Ascending aorta (tissue), 2 donors: ENCODE data around the gene AGK. TPM values are rescaled to one million over a fixed set of nuclear protein-coding genes. Genes with fewer than 3 reads are reported as not detected.

Experiments used
- DNase-seq, 2 donors: peaks; one replicate each; pipeline ENCODE4 v3.0.0-alpha.2; 2019; ENCODE audit warnings: low spot score in 2 of 2
- H3K27ac ChIP-seq, 2 donors: fragments of 200-600 bp; sonication (generic); one replicate each; pipeline ENCODE4 v1.5.1; 2016 to 2017; ENCODE audit warnings: mild to moderate bottlenecking in 1 of 2
- H3K27me3 ChIP-seq: fragments of 200-600 bp; sonication (generic); one replicate; pipeline ENCODE4 v1.5.1; 2017
- H3K36me3 ChIP-seq, 2 donors: fragments of 200-600 bp; sonication (generic); one replicate each; pipeline ENCODE4 v1.5.1; 2016
- H3K4me1 ChIP-seq, 2 donors: fragments of 200-600 bp; sonication (generic); one replicate each; pipeline ENCODE4 v1.5.1; 2016 to 2017; ENCODE audit warnings: mild to moderate bottlenecking in 1 of 2
- H3K4me3 ChIP-seq, 2 donors: fragments of 200-600 bp; sonication (generic); one replicate each; pipeline ENCODE4 v1.5.1; 2016 to 2017; ENCODE audit warnings: mild to moderate bottlenecking in 1 of 2
- H3K9me3 ChIP-seq, 2 donors: fragments of 200-600 bp; sonication (generic); one replicate each; pipeline ENCODE4 v1.5.1; 2016
- CTCF ChIP-seq, 3 experiments: fragments of 200-600 bp in 2 of 3; fragments of 450-650 bp in 1 of 3; sonication (generic) in 2 of 3; IDR thresholded peaks; one replicate each; pipeline ENCODE4 v1.5.1; 2016 to 2019; ENCODE audit warnings: antibody characterized with exemption in 3 of 3, mild to moderate bottlenecking in 1 of 3, moderate library complexity in 1 of 3
- intact Hi-C: fragments of 100-400 bp; cut with DNase I; formaldehyde crosslinking; loops from one replicate; pipeline ENCODE4 v1.15.1; 2023
- total RNA-seq: library from RNA; depleted of rRNA; stranded (reverse); fragments of >200 nt; gene quantifications from one replicate; pipeline ENCODE4 v1.1.0, GENCODE V29; 2016

Gene AGK
- total RNA-seq, 1 donor from 2014 or later = 16.1 TPM

- no peak for DNase-seq
- Histone ChIP-seq H3K9me3 (no peaks in the 10 kb centered on the region), H3K27ac (no peak overlapping the region), H3K36me3 (no peaks in the 10 kb centered on the region), H3K4me1 (no peaks in the 10 kb centered on the region), H3K27me3 (no peaks in the 10 kb centered on the region), H3K4me3 (no peak overlapping the region)
- intact Hi-C loops = no loop called here
- TF ChIP-seq CTCF (IDR thresholded peaks at IDR 0.05) = no peak
These were observed 9.8 kb upstream of the AGK start for GRCh38 chr7:141541375-141541774.

GRCh38 chr7:141544831-141545230 is 6.4 kb upstream of the AGK start:
- H3K4me1 ChIP-seq = no peaks in the 10 kb centered on the region
- no peak overlapping the region for H3K27ac ChIP-seq
- H3K9me3 ChIP-seq = no peaks in the 10 kb centered on the region
- no peaks in the 10 kb centered on the region for H3K36me3 ChIP-seq
- no peak for DNase-seq
- no peaks in the 10 kb centered on the region for H3K27me3 ChIP-seq
- no peak overlapping the region for H3K4me3 ChIP-seq
- TF ChIP-seq CTCF (IDR thresholded peaks at IDR 0.05) = no peak
- intact Hi-C loops = no loop called here

- intact Hi-C loops = no loop called here
- no peak for DNase-seq
- no peak overlapping the region for H3K27ac ChIP-seq
- no peaks in the 10 kb centered on the region for H3K27me3 ChIP-seq
- H3K9me3 ChIP-seq = no peaks in the 10 kb centered on the region
- no peak overlapping the region for H3K4me3 ChIP-seq
- TF ChIP-seq CTCF (IDR thresholded peaks at IDR 0.05) = no peak
- H3K4me1 ChIP-seq = peaks cover 0 to 6% of the 10 kb centered on the region in 2 donors
- no peaks in the 10 kb centered on the region for H3K36me3 ChIP-seq
These were observed 1.6 kb upstream of the AGK start for GRCh38 chr7:141549582-141549981.

- no peak for DNase-seq
- no peaks in the 10 kb centered on the region for H3K27me3 ChIP-seq
- peak overlapping the region; percentile 63 to 77 for H3K27ac ChIP-seq
- H3K9me3 ChIP-seq = no peaks in the 10 kb centered on the region
- peaks cover 0 to 6% of the 10 kb centered on the region in 2 donors for H3K4me1 ChIP-seq
- TF ChIP-seq CTCF (IDR thresholded peaks at IDR 0.05) = no peak
- intact Hi-C loops = loop anchor here (5.0 kb wide), 1 partner anchor 187 kb away; the partner anchor contains the start of gene SSBP1
- no peaks in the 10 kb centered on the region for H3K36me3 ChIP-seq
- H3K4me3 ChIP-seq = peak overlapping the region; percentile 91 to 92
These were observed 670 bp upstream of the AGK start for GRCh38 chr7:141550386-141551093.

- H3K9me3 ChIP-seq = no peaks in the 10 kb centered on the region
- no peak for DNase-seq
- peak overlapping the region; percentile 91 to 92 for H3K4me3 ChIP-seq
- peaks cover 0 to 6% of the 10 kb centered on the region in 2 donors for H3K36me3 ChIP-seq
- peak overlapping the region in 1 of 2 donors; percentile 77 for H3K27ac ChIP-seq
- intact Hi-C loops = loop anchor here (5.0 kb wide), 1 partner anchor 186 kb away; the partner anchor contains the start of gene SSBP1
- no peak for TF ChIP-seq CTCF (IDR thresholded peaks at IDR 0.05)
- no peaks in the 10 kb centered on the region for H3K27me3 ChIP-seq
- peaks cover 0 to 6% of the 10 kb centered on the region in 2 donors for H3K4me1 ChIP-seq
These were observed 572 bp downstream of the AGK start for GRCh38 chr7:141551782-141552181.
